Measurements from ENCODE around the gene TEX35.

The TEX35 gene

DNA sequence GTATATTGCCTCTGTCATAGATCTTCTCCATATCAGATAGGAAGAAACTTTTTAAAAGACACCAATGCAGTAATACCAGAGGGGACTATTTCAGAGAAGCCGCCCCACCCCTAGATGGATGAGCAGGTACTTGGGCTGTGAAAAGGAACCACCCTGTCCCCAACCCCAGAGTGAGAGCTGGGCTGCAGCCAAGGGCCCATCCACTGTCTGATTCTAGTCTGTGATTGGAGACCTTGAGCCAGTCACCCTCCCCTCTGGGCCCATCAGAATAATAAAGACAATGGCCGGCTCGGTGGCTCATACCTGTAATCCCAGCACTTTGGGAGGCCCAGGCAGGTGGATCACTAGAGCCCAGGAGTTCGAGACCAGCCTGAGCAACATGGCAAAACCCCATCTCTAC, 21.2 kb upstream of the TEX35 start:
- CTCF ChIA-PET, result interaction anchor here (0.7 kb wide), 1 partner anchor 565 kb away, joined by 7 read pairs; no protein-coding TSS in a partner anchor
- POLR2A ChIA-PET (ENCODE audit: low non-redundant PET), result no interaction called here
- TF ChIP-seq CTCF (conservative IDR thresholded peaks at IDR 0.05; ENCODE audit: low read depth), result no peak
- H3K27ac ChIP-seq, result no peak overlapping the region
- no peak for DNase-seq (ENCODE audit: low spot score)

GRCh38 chr1:178492341-178492740, 20.6 kb upstream of the TEX35 start:
- CTCF ChIA-PET, result interaction anchor here (0.6 to 0.7 kb wide), 2 partner anchors 566 to 1249 kb away, joined by 3 to 7 read pairs; no protein-coding TSS in a partner anchor
- DNase-seq (ENCODE audit: low spot score), result no peak
- POLR2A ChIA-PET (ENCODE audit: low non-redundant PET), result no interaction called here
- no peak for TF ChIP-seq CTCF (conservative IDR thresholded peaks at IDR 0.05; ENCODE audit: low read depth)
- no peak overlapping the region for H3K27ac ChIP-seq

GRCh38 chr1:178493301-178493741, 19.6 kb upstream of the TEX35 start:
- no peak overlapping the region for H3K27ac ChIP-seq
- POLR2A ChIA-PET (ENCODE audit: low non-redundant PET), result no interaction called here
- TF ChIP-seq CTCF (conservative IDR thresholded peaks at IDR 0.05; ENCODE audit: low read depth), result no peak
- CTCF ChIA-PET, result no interaction called here
- no peak for DNase-seq (ENCODE audit: low spot score)

DNA sequence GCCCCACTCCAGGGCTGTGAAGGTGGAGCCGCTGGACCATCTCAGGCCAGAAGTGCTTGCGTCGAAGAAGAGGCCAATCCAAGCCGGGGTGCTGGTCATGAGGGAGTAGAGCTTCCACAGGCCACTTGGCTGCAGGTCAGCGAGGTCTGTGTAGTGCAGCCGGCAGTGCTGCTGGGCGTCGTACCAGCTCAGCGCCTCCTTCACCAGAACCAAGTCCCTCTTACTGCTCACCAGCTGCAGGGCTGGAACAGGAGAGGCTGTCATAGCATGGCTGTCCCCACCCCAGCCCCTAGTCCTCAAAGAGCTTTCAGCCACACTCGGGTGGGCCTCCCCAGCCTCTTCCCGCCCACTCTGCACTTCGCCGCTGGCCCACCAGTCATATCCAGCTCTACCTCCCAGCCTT, 18.3 kb upstream of the TEX35 start:
- ChIA-PET POLR2A (ENCODE audit: low non-redundant PET) (no interaction called here), CTCF (no interaction called here)
- no peak for TF ChIP-seq CTCF (conservative IDR thresholded peaks at IDR 0.05; ENCODE audit: low read depth)

DNA sequence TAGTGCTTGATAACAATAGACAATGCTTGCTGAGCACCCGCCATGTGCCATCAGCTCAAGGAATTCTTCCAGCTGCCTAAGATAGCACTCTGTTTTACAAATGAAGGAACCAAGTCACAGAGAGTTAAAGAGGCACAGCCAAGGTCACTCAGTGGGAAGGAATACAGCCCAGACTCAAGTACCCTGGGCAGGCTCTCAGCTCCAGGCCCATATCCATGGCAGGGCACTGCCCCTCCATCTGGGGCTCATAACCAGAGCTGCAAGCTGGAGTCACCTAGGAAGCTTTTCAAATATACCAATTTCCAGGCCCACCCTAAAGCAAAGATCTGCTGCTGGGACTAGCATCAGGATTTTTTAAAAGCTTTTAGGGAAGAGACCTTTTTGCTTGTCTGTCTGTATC, 17.8 kb upstream of the TEX35 start:
- TF ChIP-seq CTCF (conservative IDR thresholded peaks at IDR 0.05; ENCODE audit: low read depth), result no peak
- no peak for DNase-seq (ENCODE audit: low spot score)
- CTCF ChIA-PET, result no interaction called here
- H3K27ac ChIP-seq, result no peak overlapping the region
- POLR2A ChIA-PET (ENCODE audit: low non-redundant PET), result no interaction called here

More for the DNA sequence above, 18.3 kb upstream of the TEX35 start:
- H3K27ac ChIP-seq, result no peak overlapping the region
- no peak for DNase-seq (ENCODE audit: low spot score)

- ChIA-PET POLR2A (ENCODE audit: low non-redundant PET) (no interaction called here), CTCF (no interaction called here)
- H3K27ac ChIP-seq, result no peak overlapping the region
- DNase-seq (ENCODE audit: low spot score), result no peak
- TF ChIP-seq CTCF (conservative IDR thresholded peaks at IDR 0.05; ENCODE audit: low read depth), result no peak
Measured at GRCh38 chr1:178495741-178496409, 17.0 kb upstream of the TEX35 start.

Measured in RWPE1 (cell line).